ENCODE measurements around the gene FOXK2.

Gene FOXK2

DNA sequence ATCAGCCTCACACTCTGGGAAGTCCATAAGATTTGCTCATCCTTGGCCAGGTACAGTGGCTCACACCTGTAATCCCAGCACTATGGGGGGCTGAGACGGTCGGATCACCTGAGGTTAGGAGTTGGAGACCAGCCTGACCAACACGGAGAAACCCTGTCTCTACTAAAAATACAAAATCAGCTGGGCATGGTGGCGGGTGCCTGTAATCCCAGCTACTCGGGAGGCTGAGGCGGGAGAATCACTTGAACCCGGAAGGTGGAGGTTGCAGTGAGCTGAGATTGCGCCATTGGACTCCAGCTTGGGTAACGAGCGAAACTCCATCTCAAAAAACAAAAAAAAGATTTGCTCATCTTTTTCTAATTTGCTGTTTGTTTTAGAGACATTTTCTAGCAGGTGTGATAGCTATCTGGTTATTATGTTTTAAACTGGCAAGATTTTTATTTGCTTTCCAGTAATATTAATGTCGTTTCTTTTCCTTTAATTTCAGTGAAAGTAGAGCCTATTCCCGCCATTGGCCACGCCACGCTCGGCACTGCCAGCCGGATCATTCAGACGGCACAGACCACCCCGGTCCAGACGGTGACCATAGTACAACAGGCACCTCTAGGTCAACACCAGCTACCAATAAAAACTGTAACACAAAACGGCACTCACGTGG lies 67.2 kb downstream of the FOXK2 start:
- Histone ChIP-seq H3K27me3 (ENCODE audit: insufficient read depth, low read depth) (no peaks in the 10 kb centered on the region), H4K20me1 (ENCODE audit: insufficient read depth) (no peaks in the 10 kb centered on the region), H3K4me2 (no peak overlapping the region), H3K9ac (no peak overlapping the region), H2AFZ (ENCODE audit: low read depth) (no peak overlapping the region), H3K36me3 (ENCODE audit: insufficient read depth) (peaks cover 12% of the 10 kb centered on the region; the same call in 1 of the 2 replicates), H3K4me3 (IDR thresholded peaks at IDR 0.05; ENCODE audit: insufficient read depth, low read depth, low read length) (no peak overlapping the region), H3K4me1 (ENCODE audit: low read depth, poor library complexity, severe bottlenecking) (no peaks in the 10 kb centered on the region), H3K79me2 (ENCODE audit: insufficient read depth, low read depth) (no peaks in the 10 kb centered on the region; the same call in 1 of the 2 replicates), H3K27ac (no peak overlapping the region)
- TF ChIP-seq, protein P1, sequence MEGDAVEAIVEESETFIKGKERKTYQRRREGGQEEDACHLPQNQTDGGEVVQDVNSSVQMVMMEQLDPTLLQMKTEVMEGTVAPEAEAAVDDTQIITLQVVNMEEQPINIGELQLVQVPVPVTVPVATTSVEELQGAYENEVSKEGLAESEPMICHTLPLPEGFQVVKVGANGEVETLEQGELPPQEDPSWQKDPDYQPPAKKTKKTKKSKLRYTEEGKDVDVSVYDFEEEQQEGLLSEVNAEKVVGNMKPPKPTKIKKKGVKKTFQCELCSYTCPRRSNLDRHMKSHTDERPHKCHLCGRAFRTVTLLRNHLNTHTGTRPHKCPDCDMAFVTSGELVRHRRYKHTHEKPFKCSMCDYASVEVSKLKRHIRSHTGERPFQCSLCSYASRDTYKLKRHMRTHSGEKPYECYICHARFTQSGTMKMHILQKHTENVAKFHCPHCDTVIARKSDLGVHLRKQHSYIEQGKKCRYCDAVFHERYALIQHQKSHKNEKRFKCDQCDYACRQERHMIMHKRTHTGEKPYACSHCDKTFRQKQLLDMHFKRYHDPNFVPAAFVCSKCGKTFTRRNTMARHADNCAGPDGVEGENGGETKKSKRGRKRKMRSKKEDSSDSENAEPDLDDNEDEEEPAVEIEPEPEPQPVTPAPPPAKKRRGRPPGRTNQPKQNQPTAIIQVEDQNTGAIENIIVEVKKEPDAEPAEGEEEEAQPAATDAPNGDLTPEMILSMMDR (conservative IDR thresholded peaks at IDR 0.05; ENCODE audit: low read depth, low read length) = no peak

DNA sequence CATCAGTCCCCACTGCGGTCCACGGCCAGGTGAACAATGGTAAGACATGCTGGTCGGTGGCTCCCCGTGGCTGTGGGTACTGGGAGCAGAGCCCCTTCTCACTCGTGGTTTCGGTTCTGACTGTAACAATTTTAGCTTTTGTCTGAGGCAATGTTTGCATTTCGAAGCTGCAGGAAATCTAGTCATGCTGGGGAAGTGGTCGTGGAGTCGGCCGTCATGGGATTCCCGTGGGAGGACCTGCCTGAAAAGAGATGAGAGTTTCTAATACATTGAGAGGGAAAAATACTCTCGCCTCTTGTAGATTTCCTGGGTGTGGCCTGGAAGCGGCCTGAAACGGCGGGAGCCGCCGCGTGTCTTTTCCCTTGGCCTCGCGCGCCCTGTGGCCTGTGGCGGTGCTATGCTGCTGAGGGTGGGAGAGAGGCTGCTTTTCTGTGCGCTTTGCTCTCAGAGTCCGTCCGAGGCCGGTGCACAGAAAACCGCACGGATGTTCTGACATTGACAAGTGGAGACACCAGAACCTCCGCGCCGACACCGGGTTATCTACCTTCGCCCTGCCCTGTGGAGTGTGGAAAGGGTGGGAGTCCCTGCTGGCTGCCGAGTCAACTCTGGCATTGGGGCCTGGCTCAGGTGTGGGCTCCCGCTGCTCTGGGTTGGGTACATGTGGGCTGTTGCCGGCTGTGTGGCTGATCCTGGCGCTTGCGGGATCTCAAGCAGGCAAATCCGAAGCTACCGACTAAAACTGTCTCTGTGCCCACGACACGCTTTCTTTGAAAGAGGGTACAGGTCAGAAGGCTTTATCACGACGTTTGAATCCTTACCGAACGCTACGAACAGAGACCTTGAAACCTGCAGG lies 67.9 kb downstream of the FOXK2 start:
- H3K79me2 ChIP-seq (ENCODE audit: insufficient read depth, low read depth) = no peaks in the 10 kb centered on the region; the same call in 1 of the 2 replicates
- H3K4me3 ChIP-seq (IDR thresholded peaks at IDR 0.05; ENCODE audit: insufficient read depth, low read depth, low read length) = no peak overlapping the region
- peaks cover 12% of the 10 kb centered on the region; the same call in 1 of the 2 replicates for H3K36me3 ChIP-seq (ENCODE audit: insufficient read depth)
- H3K9ac ChIP-seq = no peak overlapping the region
- H3K27me3 ChIP-seq (ENCODE audit: insufficient read depth, low read depth) = no peaks in the 10 kb centered on the region
- no peak overlapping the region for H3K4me2 ChIP-seq
- H3K27ac ChIP-seq = no peak overlapping the region
- H2AFZ ChIP-seq (ENCODE audit: low read depth) = no peak overlapping the region
- TF ChIP-seq, protein P1 (conservative IDR thresholded peaks at IDR 0.05; ENCODE audit: low read depth, low read length) = no peak
- H3K4me1 ChIP-seq (ENCODE audit: low read depth, poor library complexity, severe bottlenecking) = no peaks in the 10 kb centered on the region
- no peaks in the 10 kb centered on the region for H4K20me1 ChIP-seq (ENCODE audit: insufficient read depth)

DNA sequence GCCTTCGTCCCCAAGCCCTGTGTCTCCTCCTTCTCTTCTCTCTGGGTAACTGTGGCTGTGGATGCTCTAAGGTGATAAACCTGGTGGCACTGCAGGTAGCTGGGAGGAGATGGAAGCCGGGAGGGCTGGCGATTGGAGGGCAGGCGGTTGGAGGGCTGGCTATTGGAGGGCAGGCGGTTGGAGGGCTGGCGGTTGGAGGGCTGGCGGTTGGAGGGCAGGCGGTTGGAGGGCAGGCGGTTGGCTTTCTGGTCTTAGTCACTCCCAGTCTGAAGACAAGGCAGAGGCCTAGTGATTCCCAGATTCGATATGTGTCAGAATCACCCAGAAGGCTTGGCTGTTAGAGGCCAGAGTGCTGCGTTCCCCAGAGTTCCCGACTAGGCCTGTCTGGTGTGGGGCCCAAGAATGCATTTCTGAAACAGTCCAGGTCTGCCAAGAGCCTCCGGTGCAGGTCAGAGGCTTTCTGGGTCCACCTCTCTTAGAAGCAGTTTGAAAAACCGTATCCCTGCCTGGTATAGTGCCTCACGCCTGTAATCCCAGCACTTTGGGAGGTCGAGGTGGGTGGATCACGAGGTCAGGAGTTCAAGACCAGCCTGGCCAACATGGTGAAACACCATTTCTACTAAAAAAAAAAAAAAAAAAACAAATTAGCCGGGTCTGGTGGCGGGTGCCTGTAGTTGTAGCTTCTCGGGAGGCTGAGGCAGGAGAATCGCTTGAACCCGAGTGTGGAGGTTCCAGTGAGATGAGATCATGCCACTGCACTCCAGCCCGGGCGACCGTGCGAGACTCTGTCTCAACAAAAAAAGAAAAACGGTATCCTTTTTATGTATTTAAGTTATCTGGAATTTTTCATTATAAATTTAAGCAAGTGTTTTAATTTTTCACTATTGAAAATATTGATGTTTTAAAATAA lies 69.0 kb downstream of the FOXK2 start:
- Histone ChIP-seq H3K4me2 (no peak overlapping the region), H3K27me3 (ENCODE audit: insufficient read depth, low read depth) (no peaks in the 10 kb centered on the region), H3K4me3 (IDR thresholded peaks at IDR 0.05; ENCODE audit: insufficient read depth, low read depth, low read length) (no peak overlapping the region), H3K79me2 (ENCODE audit: insufficient read depth, low read depth) (no peaks in the 10 kb centered on the region; the same call in 1 of the 2 replicates), H3K9ac (no peak overlapping the region), H3K4me1 (ENCODE audit: low read depth, poor library complexity, severe bottlenecking) (no peaks in the 10 kb centered on the region), H3K36me3 (ENCODE audit: insufficient read depth) (peaks cover 8% of the 10 kb centered on the region; the same call in 1 of the 2 replicates), H4K20me1 (ENCODE audit: insufficient read depth) (no peaks in the 10 kb centered on the region), H2AFZ (ENCODE audit: low read depth) (no peak overlapping the region), H3K27ac (no peak overlapping the region)
- TF ChIP-seq, protein P1 (conservative IDR thresholded peaks at IDR 0.05; ENCODE audit: low read depth, low read length) = no peak

DNA sequence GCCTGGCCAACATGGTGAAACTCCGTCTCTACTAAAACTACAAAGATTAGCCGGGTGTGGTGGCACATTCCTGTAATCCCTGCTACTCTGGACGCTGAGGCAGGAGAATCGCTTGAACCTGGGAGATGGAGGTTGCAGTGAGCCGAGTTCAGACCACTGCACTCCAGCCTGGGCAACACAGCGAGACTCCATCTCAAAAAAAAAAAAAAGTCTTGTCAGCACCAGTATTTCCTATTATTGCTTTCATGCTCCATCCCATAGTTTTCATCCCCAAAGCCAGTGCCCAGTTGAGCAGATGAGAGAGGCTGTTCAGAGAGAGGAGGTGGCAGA lies 70.3 kb downstream of the FOXK2 start:
- H3K9ac ChIP-seq = no peak overlapping the region
- no peak overlapping the region for H3K4me2 ChIP-seq
- no peaks in the 10 kb centered on the region for H3K79me2 ChIP-seq (ENCODE audit: insufficient read depth, low read depth)
- no peaks in the 10 kb centered on the region for H4K20me1 ChIP-seq (ENCODE audit: insufficient read depth)
- TF ChIP-seq, protein P1 (conservative IDR thresholded peaks at IDR 0.05; ENCODE audit: low read depth, low read length) = no peak
- no peaks in the 10 kb centered on the region for H3K27me3 ChIP-seq (ENCODE audit: insufficient read depth, low read depth)
- no peaks in the 10 kb centered on the region for H3K4me1 ChIP-seq (ENCODE audit: low read depth, poor library complexity, severe bottlenecking)
- H3K27ac ChIP-seq = no peak overlapping the region; the same call in 1 of the 2 replicates
- H3K4me3 ChIP-seq (IDR thresholded peaks at IDR 0.05; ENCODE audit: insufficient read depth, low read depth, low read length) = no peak overlapping the region
- H2AFZ ChIP-seq (ENCODE audit: low read depth) = no peak overlapping the region
- peaks cover 7% of the 10 kb centered on the region; the same call in 1 of the 2 replicates for H3K36me3 ChIP-seq (ENCODE audit: insufficient read depth)

Measured in KMS-11 (cell line).